ENCODE measurements around the gene RBM5.

RBM5 gene

DNA sequence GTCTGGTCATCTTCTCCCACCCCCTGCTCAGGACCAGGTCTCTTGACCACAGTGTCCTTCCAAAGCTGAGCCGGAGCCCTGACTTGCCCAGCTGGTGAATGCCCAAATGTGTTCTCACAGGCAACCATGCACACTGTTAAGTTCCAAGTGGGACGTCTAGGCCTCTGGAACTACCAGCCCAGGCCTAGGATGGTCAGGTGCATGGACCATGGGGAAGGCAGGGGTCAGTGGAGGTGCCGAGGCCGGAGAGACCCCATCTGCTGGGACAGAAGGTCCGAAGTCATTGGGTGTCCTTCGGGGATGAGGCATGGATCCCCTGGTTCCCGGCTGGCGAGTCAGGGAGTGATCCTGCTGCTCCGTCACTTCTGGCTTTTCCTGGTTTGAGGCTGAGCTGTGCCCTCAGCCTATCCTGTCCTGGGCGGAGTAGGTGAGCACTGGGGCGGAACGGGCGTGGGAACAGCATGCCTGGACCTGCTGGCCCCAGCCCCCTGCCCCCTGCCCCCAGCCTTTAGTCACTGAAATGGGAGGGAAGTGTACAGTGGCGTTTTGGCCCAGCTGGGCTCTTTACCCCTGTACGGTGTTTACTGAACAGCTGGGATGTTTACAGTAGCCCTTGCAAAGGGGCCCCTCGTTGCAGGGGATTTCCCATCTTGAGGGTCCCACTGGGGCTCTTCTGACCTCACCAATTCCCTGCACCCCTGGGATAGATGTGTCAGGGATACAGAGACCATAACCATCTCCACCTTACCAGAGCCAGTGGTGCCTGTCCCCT, 78.5 kb downstream of the RBM5 start:
- DNase-seq (ENCODE audit: low spot score in 2 of 2) = no peak
- Mint-ChIP-seq H3K27me3 (peaks cover 10% of the 10 kb centered on the region), H3K27ac (no peak overlapping the region), H3K36me3 (no peaks in the 10 kb centered on the region), H3K4me3 (no peak overlapping the region), H3K4me1 (no peaks in the 10 kb centered on the region), H3K9me3 (no peaks in the 10 kb centered on the region)
- no peak for ATAC-seq (ENCODE audit: low read depth)

DNA sequence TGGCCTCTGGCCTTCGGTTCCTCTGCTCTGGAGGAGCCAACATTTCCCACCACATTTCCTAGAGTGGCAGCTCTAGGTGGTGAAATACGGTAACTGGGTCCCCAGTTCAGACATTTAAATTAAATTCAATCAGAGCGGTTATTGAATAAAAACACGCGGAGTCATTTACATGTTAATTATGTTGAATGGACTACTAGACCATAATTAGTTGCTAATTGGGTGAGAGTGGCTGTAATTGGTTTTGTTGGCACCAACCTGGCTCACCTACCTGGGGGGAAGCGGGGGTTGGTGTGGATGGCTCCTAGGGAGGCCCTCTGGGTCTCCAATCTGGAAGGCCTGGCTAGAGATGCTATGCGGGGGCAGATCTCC, 79.1 kb downstream of the RBM5 start:
- Mint-ChIP-seq H3K9me3 (no peaks in the 10 kb centered on the region), H3K27ac (no peak overlapping the region), H3K4me1 (no peaks in the 10 kb centered on the region), H3K4me3 (no peak overlapping the region), H3K27me3 (peaks cover 7% of the 10 kb centered on the region), H3K36me3 (no peaks in the 10 kb centered on the region)
- DNase-seq (ENCODE audit: low spot score in 2 of 2) = no peak
- no peak for ATAC-seq (ENCODE audit: low read depth)

DNA sequence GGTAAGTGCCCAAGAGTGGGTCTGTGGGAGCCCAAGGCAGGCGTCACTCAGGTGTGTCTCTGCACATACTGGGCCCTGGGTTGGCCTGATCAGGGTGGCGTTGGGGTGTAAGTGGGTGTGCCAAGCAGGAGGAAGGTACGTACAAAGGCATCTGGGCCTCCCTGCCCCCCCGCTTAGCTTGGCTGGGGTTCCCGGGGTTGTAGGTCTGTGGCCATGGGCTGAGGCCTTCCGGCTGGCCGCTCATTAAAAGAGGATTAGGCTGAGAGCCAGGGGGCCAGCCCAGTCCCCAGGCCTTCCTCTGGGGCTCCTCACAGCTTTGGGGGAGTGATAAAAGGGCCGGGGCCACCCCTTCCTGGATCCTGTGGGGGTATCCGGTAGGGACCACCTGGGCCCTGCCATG, 79.7 kb downstream of the RBM5 start:
- Mint-ChIP-seq H3K36me3 (no peaks in the 10 kb centered on the region), H3K4me3 (no peak overlapping the region), H3K4me1 (no peaks in the 10 kb centered on the region), H3K27me3 (peaks cover 6% of the 10 kb centered on the region), H3K27ac (no peak overlapping the region), H3K9me3 (no peaks in the 10 kb centered on the region)
- DNase-seq (ENCODE audit: low spot score in 2 of 2) (no peak), ATAC-seq (ENCODE audit: low read depth) (no peak)

Measured in memory B cell (primary cell).